SK-N-SH treated with all-trans-retinoic acid at 6 μM for 48 hours (cell line): Measurements from ENCODE around the gene RSBN1.

Experiments
- ATAC-seq: fragments of 200-7000 bp; cut with Tn5 transposase; 3 replicates; pipeline ENCODE4 v1.9.1; 2020; ENCODE audit warnings: mild to moderate bottlenecking, moderate library complexity
- ARNTL ChIP-seq: fragments of 450-650 bp; formaldehyde crosslinking; IDR thresholded peaks from 2 replicates; pipeline ENCODE4 v1.5.0; 2020; ENCODE audit warnings: low read depth, mild to moderate bottlenecking, moderate library complexity, borderline replicate concordance
- BACH2 ChIP-seq: fragments of 250-450 bp; sonication (Bioruptor Pico); IDR thresholded peaks from 2 replicates; pipeline ENCODE4 v1.9.0; 2021; ENCODE audit warnings: mild to moderate bottlenecking, borderline replicate concordance
- CREB5 ChIP-seq: fragments of 250-450 bp; sonication (Bioruptor Pico); IDR thresholded peaks from 2 replicates; pipeline ENCODE4 v1.5.1; 2020; ENCODE audit warnings: low read depth, mild to moderate bottlenecking, moderate library complexity
- CSRNP3 ChIP-seq: fragments of 250-450 bp; sonication (Bioruptor Pico); IDR thresholded peaks from 2 replicates; pipeline ENCODE4 v1.5.1; 2021; ENCODE audit warnings: mild to moderate bottlenecking, moderate library complexity
- ESRRG ChIP-seq: fragments of 250-450 bp; sonication (Bioruptor Pico); IDR thresholded peaks from 2 replicates; pipeline ENCODE4 v1.6.1; 2021; ENCODE audit warnings: mild to moderate bottlenecking
- GLIS3 ChIP-seq: fragments of 250-450 bp; sonication (Bioruptor Pico); IDR thresholded peaks from 2 replicates; pipeline ENCODE4 v1.5.0; 2020; ENCODE audit warnings: mild to moderate bottlenecking, moderate library complexity
- PATZ1 ChIP-seq: fragments of 250-450 bp; sonication (Bioruptor Pico); IDR thresholded peaks from 2 replicates; pipeline ENCODE4 v1.8.0; 2020; ENCODE audit warnings: mild to moderate bottlenecking, moderate library complexity, borderline replicate concordance
- POU6F1 ChIP-seq: fragments of 250-450 bp; sonication (Bioruptor Pico); IDR thresholded peaks from 2 replicates; pipeline ENCODE4 v1.8.0; 2021; ENCODE audit warnings: low read depth, mild to moderate bottlenecking, moderate library complexity, borderline replicate concordance
- PPARA ChIP-seq: fragments of 250-450 bp; sonication (Bioruptor Pico); IDR thresholded peaks from 2 replicates; pipeline ENCODE4 v1.5.0; 2020; ENCODE audit warnings: mild to moderate bottlenecking, borderline replicate concordance
- RARB ChIP-seq: fragments of 250-450 bp; sonication (Bioruptor Pico); IDR thresholded peaks from 2 replicates; pipeline ENCODE4 v1.8.0; 2021; ENCODE audit warnings: mild to moderate bottlenecking, moderate library complexity
- SNAI2 ChIP-seq: fragments of 250-450 bp; sonication (Bioruptor Pico); IDR thresholded peaks from 2 replicates; pipeline ENCODE4 v1.5.0; 2020; ENCODE audit warnings: mild to moderate bottlenecking, moderate library complexity
- TCF4 ChIP-seq: fragments of 250-450 bp; sonication (Bioruptor Pico); IDR thresholded peaks from 2 replicates; pipeline ENCODE4 v1.8.0; 2021; ENCODE audit warnings: mild to moderate bottlenecking, moderate library complexity, borderline replicate concordance
- TOX ChIP-seq: fragments of 250-450 bp; sonication (Bioruptor Pico); IDR thresholded peaks from 2 replicates; pipeline ENCODE4 v1.8.0; 2021; ENCODE audit warnings: mild to moderate bottlenecking, moderate library complexity, borderline replicate concordance
- TSHZ2 ChIP-seq: fragments of 250-450 bp; sonication (Bioruptor Pico); IDR thresholded peaks from 2 replicates; pipeline ENCODE4 v1.5.0; 2020; ENCODE audit warnings: mild to moderate bottlenecking, moderate library complexity
- ZC3H10 ChIP-seq: fragments of 250-450 bp; sonication (Bioruptor Pico); IDR thresholded peaks from 2 replicates; pipeline ENCODE4 v1.5.1; 2021; ENCODE audit warnings: mild to moderate bottlenecking, moderate library complexity
- ZFP3 ChIP-seq: fragments of 250-450 bp; sonication (Bioruptor Pico); IDR thresholded peaks from 2 replicates; pipeline ENCODE4 v1.5.0; 2020; ENCODE audit warnings: mild to moderate bottlenecking, moderate library complexity
- ZFP30 ChIP-seq: fragments of 450-650 bp; formaldehyde crosslinking; IDR thresholded peaks from 2 replicates; pipeline ENCODE4 v1.5.0; 2022; ENCODE audit warnings: mild to moderate bottlenecking, moderate library complexity
- ZNF565 ChIP-seq: fragments of 450-650 bp; formaldehyde crosslinking; conservative IDR thresholded peaks from 2 replicates; pipeline ENCODE4 v1.5.0; 2020; ENCODE audit warnings: low read depth, mild to moderate bottlenecking, moderate library complexity
- ZNF8 ChIP-seq: fragments of 450-650 bp; formaldehyde crosslinking; IDR thresholded peaks from 2 replicates; pipeline ENCODE4 v1.5.0; 2020; ENCODE audit warnings: mild to moderate bottlenecking, moderate library complexity

The RSBN1 gene

GRCh38 chr1:113836534-113836933, 24.3 kb upstream of the RSBN1 start (continued):
- TF ChIP-seq POU6F1: no peak
- TF ChIP-seq TCF4 (CRISPR knock-in tag): no peak
- no peak for TF ChIP-seq PPARA (CRISPR knock-in tag)
- no peak for TF ChIP-seq TSHZ2 (CRISPR knock-in tag)

GRCh38 chr1:113835686-113836290, 23.5 kb upstream of the RSBN1 start:
- ATAC-seq: peak; percentile 47; the same call in 1 of the 3 replicates
- TF ChIP-seq PPARA (CRISPR knock-in tag) (no peak), SNAI2 (no peak), ESRRG (no peak), ZNF565 (CRISPR knock-in tag) (no peak)

GRCh38 chr1:113834716-113835115, 22.4 kb upstream of the RSBN1 start:
- TF ChIP-seq PPARA (CRISPR knock-in tag) (no peak), SNAI2 (no peak), RARB (no peak), CREB5 (CRISPR knock-in tag) (no peak), ZFP3 (no peak), TOX (no peak), ZC3H10 (CRISPR knock-in tag) (no peak), ARNTL (CRISPR knock-in tag) (no peak), PATZ1 (no peak), ZNF8 (CRISPR knock-in tag) (no peak), CSRNP3 (CRISPR knock-in tag) (no peak), BACH2 (CRISPR knock-in tag) (no peak), TSHZ2 (CRISPR knock-in tag) (no peak), POU6F1 (no peak), ZFP30 (CRISPR knock-in tag) (no peak), ZNF565 (CRISPR knock-in tag) (no peak), GLIS3 (CRISPR knock-in tag) (no peak), ESRRG (no peak)
- no peak for ATAC-seq
